Measurements from ENCODE around the gene TTC28. TPM values are rescaled to one million over a fixed set of nuclear protein-coding genes. Genes with fewer than 3 reads are reported as not detected.
"Not testable (repeated sequence)": the region's sequence is repeated elsewhere in the genome, so short reads cannot be mapped to it uniquely, and the experiment has no call there.

Gene TTC28
- total RNA-seq, 2 donors from 2014 or later: 29.2 to 74.6 TPM

GRCh38 chr22:28478564-28478963, 201.1 kb downstream of the TTC28 start:
- no peaks in the 10 kb centered on the region for H3K4me1 ChIP-seq (replicated peaks)
- intact Hi-C loops (cut with DNase I): no loop called here
- H3K27ac ChIP-seq: no peak overlapping the region
- H3K36me3 ChIP-seq: no peaks in the 10 kb centered on the region
- H3K27me3 ChIP-seq (replicated peaks; ENCODE audit: insufficient read depth): no peaks in the 10 kb centered on the region
- H3K9me3 ChIP-seq: no peaks in the 10 kb centered on the region
- DNase-seq (ENCODE audit: low spot score): no peak
- H3K4me3 ChIP-seq: no peak overlapping the region
- no peak for TF ChIP-seq POLR2AphosphoS5 (IDR thresholded peaks at IDR 0.05)
- no peak for TF ChIP-seq POLR2A (IDR thresholded peaks at IDR 0.05)
- TF ChIP-seq CTCF (IDR thresholded peaks at IDR 0.05): no peak

GRCh38 chr22:28477556-28477955, 202.1 kb downstream of the TTC28 start:
- no peaks in the 10 kb centered on the region for H3K36me3 ChIP-seq
- H3K27ac ChIP-seq: no peak overlapping the region
- WGBS: 69% methylated on average over 1 of the region's 1 CpG
- intact Hi-C loops (cut with DNase I): no loop called here
- DNase-seq (ENCODE audit: low spot score): no peak
- H3K27me3 ChIP-seq (replicated peaks; ENCODE audit: insufficient read depth): no peaks in the 10 kb centered on the region
- no peaks in the 10 kb centered on the region for H3K4me1 ChIP-seq (replicated peaks)
- no peak overlapping the region for H3K4me3 ChIP-seq
- no peak for TF ChIP-seq CTCF (IDR thresholded peaks at IDR 0.05)
- TF ChIP-seq POLR2A (IDR thresholded peaks at IDR 0.05): no peak
- no peak for TF ChIP-seq POLR2AphosphoS5 (IDR thresholded peaks at IDR 0.05)
- H3K9me3 ChIP-seq: no peaks in the 10 kb centered on the region

GRCh38 chr22:28474330-28474729, 205.3 kb downstream of the TTC28 start:
- Histone ChIP-seq H3K9me3 (no peaks in the 10 kb centered on the region), H3K27me3 (replicated peaks; ENCODE audit: insufficient read depth) (no peaks in the 10 kb centered on the region), H3K4me3 (no peak overlapping the region), H3K4me1 (replicated peaks) (no peaks in the 10 kb centered on the region), H3K36me3 (no peaks in the 10 kb centered on the region), H3K27ac (no peak overlapping the region)
- intact Hi-C loops (cut with DNase I): no loop called here
- no peak for DNase-seq (ENCODE audit: low spot score)
- TF ChIP-seq CTCF (IDR thresholded peaks at IDR 0.05): no peak
- TF ChIP-seq POLR2A (IDR thresholded peaks at IDR 0.05): no peak
- no peak for TF ChIP-seq POLR2AphosphoS5 (IDR thresholded peaks at IDR 0.05)
- 82% methylated on average over 1 of the region's 1 CpG for WGBS

GRCh38 chr22:28473258-28473657, 206.4 kb downstream of the TTC28 start:
- no peak overlapping the region for H3K27ac ChIP-seq
- H3K27me3 ChIP-seq (replicated peaks; ENCODE audit: insufficient read depth): no peaks in the 10 kb centered on the region
- H3K9me3 ChIP-seq: no peaks in the 10 kb centered on the region
- no peaks in the 10 kb centered on the region for H3K36me3 ChIP-seq
- no peaks in the 10 kb centered on the region for H3K4me1 ChIP-seq (replicated peaks)
- intact Hi-C loops (cut with DNase I): no loop called here
- TF ChIP-seq POLR2AphosphoS5 (IDR thresholded peaks at IDR 0.05): no peak
- TF ChIP-seq POLR2A (IDR thresholded peaks at IDR 0.05): no peak
- no peak for TF ChIP-seq CTCF (IDR thresholded peaks at IDR 0.05)
- no peak for DNase-seq (ENCODE audit: low spot score)
- H3K4me3 ChIP-seq: no peak overlapping the region
- 91% methylated on average over 2 of the region's 2 CpGs for WGBS

GRCh38 chr22:28467055-28467454, 212.6 kb downstream of the TTC28 start:
- H3K9me3 ChIP-seq; H3K36me3 ChIP-seq; H3K27ac ChIP-seq; H3K4me3 ChIP-seq; intact Hi-C loops (cut with DNase I); H3K4me1 ChIP-seq (replicated peaks); H3K27me3 ChIP-seq (replicated peaks; ENCODE audit: insufficient read depth); DNase-seq (ENCODE audit: low spot score): not testable (repeated sequence)
- 89% methylated on average over 1 of the region's 1 CpG for WGBS
